HG03565 (cell line): ENCODE measurements around the gene PCNX4.
A peak's percentile ranks its signal among the peaks of the same experiment; 100 is the strongest.
"Not testable (repeated sequence)": the region's sequence is repeated elsewhere in the genome, so short reads cannot be mapped to it uniquely, and the experiment has no call there.

Source experiments
- ATAC-seq: cut with Tn5 transposase; IDR thresholded peaks from one replicate; pipeline ENCODE4 v1.9.1; 2021; ENCODE audit warnings: mild to moderate bottlenecking, moderate library complexity; ENCODE audit not compliant: unreplicated experiment

The PCNX4 gene

DNA sequence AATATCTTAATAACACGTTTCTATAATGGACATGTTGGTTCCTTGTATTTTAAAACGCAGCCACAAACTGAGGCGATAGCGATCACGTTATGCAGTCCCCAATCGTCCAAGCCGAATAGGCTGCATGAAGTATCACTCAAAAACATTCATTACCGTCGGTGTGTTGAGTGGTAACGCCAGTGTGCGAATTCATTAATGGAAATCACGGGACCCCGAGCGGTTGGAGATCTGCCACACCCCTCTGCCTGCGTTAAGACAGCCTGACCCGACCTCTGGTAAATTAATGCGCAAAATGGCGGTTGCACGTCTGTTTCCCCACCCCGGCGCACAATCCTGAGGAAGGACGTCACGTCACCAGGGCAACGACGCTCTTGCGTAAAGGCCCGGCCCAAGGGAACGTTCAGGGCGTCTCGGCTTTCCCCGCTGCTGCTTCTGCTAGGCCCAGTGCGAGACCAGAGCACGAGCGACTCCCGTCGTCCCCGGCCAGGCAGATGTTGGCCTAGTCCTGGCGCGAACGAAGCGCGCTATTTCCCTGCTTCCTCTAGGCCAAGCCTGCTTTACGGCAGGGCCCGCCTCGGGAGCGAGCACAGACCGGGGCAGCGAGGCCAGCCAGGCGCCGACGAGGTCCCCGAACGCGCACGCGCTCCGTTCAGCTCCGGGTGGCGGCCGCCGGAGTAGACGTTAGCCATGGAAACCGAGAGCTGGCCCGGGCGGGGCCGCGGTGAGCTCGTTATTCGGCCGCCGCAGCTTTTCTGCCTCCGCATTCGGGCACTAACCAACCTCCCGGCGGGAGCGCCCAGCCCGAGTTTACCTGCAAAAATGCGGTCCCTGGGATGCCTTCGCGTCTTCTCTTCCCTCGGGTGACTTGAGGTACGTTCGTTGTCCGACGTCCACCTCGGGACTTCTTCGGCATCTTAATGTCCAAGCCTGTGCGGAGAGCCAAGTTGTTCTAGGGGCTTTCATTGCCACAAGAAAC is at the start of gene PCNX4:
TSS of gene PCNX4 (plus strand) at position 374 of the 976 bp plus-strand sequence. CDS start 15,716 bp downstream, outside the sequence.
- ATAC-seq: peak; percentile 89

GRCh38 chr14:60047976-60048375 is 43.7 kb upstream of the PCNX4 start:
- ATAC-seq: not testable (repeated sequence)

GRCh38 chr14:60051721-60052221 is 40.0 kb upstream of the PCNX4 start:
- no peak for ATAC-seq

DNA sequence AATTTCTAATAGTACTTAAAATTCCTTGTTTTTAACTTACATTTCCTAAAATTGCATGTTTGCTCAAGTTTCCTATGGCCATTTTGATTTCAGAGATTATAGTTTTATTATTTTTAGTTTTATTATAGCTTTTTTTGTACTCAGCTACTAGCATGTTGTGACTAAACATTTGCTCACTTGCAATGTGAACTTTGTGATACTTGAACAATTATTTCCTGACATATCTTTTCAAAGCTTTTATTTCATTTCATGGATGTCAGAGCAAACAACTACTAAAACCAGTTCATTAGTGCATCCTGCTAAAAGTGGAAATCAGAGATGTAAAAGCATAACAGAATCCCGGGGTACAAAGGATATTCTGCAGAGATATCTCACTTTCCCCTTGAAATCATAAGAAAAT is 33.6 kb upstream of the PCNX4 start:
- ATAC-seq: no peak

DNA sequence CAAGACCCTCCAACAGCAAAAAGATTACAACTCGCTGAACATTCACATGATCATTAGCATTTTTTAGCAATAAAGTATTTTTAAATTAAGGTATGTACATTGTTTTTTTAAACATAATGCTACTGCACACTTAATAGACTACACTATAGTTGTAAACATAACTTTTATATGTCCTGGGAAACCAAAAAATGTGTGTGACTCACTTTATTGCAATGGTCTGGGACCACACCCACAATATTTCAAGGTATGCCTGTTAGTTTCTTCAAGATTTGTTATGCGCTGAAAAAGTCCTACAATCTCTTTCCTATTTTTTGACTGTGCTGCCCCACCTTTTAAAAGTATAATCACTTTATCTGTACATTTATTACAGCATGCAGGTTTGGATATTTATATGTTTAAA is 30.4 kb upstream of the PCNX4 start:
- ATAC-seq: no peak

DNA sequence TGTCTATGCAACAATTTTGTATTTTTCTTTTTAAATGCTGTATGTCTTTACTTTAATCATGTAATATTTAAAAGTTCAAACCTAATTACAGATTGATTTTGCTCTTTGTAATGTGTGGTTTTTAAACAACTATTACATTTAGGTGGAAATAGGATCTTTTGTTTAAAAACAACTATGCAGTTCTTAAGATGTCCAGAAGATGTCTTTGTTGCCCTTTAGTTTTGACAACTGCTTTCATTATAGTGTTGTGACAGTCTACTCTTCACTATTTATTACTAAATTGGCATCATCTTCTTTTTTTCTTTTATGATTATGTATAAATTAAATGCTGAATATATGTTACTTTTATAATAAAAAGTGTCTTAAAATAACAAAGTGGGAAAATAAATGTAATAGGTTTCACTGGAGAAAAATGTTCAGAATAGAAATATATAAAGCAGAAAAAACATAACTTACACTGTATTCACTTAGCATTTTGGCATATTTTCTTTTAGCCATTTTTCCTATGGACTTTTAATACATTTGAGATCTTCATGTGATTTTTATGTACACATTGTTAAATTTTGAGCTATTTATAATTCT is 27.1 kb upstream of the PCNX4 start:
- peak; percentile 87 for ATAC-seq

GRCh38 chr14:60067882-60068281 is 23.8 kb upstream of the PCNX4 start:
- no peak for ATAC-seq

GRCh38 chr14:60079723-60080122 is 12.0 kb upstream of the PCNX4 start:
- no peak for ATAC-seq

- ATAC-seq: no peak
These were observed 6.6 kb upstream of the PCNX4 start for GRCh38 chr14:60085085-60085484.

DNA sequence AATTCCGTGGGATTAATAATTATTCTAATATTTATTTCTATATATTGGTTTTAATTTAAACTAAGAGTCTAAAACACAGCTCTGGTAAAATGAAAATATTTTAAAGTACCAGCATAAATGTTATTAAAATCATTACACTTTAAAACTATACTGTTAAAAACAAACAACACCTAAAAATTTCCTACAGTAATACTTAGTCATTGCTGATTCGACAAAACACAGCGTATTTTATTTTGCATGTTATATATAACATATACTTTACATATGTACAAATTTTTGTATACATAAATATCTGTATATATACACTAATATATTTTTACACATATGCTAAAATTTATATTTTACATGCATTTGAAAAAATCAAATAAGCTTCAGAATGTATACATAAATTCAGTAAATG is 6.0 kb upstream of the PCNX4 start:
- no peak for ATAC-seq

DNA sequence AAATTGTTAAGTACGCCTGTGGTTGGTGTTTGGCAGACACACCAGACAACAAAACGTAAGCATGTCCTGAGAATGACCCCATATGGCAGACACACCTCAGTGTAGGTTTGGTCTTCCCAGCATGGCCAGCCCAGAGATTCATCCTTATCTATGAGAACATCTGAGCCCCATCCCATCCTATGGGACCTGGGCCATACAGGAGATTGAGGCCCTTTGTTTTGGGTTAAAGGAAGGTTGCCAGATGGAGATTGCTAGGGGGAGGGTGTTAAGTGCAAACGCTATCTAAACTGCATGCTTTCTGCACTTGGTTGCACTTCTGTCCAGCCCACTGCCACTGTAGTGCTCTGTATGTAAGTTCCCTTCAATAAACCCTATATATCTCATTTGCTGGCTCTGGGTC is 4.1 kb upstream of the PCNX4 start:
- ATAC-seq: no peak

- no peak for ATAC-seq
These were observed 2.5 kb upstream of the PCNX4 start for GRCh38 chr14:60089221-60089620.

- ATAC-seq: no peak
These were observed 731 bp upstream of the PCNX4 start for GRCh38 chr14:60090864-60091519.

GRCh38 chr14:60092526-60092920 is 800 bp downstream of the PCNX4 start:
- ATAC-seq: no peak

DNA sequence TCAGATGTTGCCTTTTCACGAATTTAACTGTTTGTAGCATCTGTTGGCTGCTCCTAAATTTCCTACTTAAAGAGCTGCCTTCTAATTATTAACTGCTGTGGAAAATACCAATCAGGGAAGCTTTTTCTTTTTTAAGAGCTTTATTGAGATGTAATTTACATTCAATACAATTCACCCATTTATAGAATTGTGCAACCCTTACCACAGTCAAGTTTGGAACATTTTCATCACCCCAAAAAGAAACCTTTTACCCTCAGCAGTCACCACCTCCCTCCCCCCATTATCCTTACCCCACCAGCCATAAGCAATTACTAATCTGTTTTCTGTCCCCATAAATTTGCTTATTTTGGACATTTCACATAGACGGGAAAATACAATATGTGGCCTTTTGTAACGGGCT is 1.4 kb downstream of the PCNX4 start:
- no peak for ATAC-seq

DNA sequence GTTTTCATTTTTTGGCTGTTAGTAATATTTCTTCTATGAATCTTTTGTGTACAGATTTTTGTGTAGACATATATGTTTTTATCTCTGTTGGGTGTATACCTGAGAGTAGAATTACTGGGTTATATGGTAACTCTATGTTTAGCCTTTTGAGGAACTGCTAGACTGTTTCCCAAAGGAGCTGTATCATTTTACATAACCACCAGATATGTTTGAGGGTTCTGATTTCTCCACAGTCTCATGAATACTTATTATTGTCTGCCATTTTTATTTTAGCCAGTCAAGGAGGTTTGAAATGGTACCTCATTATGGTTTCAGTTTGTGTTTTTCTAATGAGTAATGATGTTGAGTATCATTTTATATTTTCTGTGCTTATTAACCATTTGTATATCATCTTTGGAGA is 1.9 kb downstream of the PCNX4 start:
- no peak for ATAC-seq

GRCh38 chr14:60094306-60094897 is 2.7 kb downstream of the PCNX4 start:
- no peak for ATAC-seq

- no peak for ATAC-seq
These were observed 3.5 kb downstream of the PCNX4 start for GRCh38 chr14:60095231-60095630.

- no peak for ATAC-seq
These were observed 4.2 kb downstream of the PCNX4 start for GRCh38 chr14:60095781-60096450.

GRCh38 chr14:60097974-60098373 is 6.3 kb downstream of the PCNX4 start:
- no peak for ATAC-seq

DNA sequence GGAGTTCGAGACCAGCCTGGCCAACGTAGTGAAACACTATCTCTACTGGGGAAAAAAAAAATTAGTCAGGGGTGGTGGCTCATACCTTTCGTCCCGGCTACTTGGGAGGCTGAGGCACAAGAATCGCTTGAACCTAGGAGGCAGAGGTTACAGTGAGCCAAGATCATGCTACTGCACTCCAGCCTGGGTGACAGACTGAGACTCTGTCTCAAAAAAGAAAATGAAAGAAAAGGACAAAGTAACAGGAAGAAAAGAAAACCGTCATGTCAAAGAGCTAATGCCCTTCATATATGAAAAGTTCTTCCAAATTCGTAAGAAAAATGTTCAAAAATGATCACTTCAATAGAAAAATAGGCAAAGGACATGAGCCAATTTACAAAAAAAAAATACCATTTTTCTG is 8.1 kb downstream of the PCNX4 start:
- not testable (repeated sequence) for ATAC-seq
